Superior temporal gyrus (tissue), 1 donor: ENCODE measurements around the gene CLCF1.

Experiments
- DNase-seq: peaks from one replicate; pipeline ENCODE4 v3.0.0-alpha.2; 2016; ENCODE audit errors: extremely low spot score

Gene CLCF1

DNA sequence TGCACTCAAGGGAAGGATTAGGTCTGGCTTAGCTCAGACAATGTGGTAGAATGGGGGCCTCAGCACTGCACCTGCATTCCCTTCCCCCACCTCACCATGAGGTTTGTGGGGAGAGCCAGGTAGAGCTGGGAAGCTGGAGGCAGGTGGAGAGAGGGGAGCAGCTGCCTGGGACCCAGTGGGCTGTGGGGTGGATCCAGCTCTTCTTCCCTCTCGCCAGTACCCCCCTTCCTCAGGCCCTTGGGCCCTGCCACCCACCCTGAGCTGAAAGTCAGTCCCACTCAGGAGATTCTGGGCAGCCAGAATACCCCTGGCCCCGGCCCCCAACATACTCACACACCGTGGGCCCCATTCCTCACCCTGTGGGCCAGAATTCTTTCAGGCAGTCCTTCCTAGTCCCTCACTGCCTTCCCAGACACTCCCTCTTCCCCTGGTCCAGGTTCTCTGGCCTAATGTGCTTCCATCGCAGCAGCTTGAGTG, 17.0 kb downstream of the CLCF1 start:
- no peak for DNase-seq

DNA sequence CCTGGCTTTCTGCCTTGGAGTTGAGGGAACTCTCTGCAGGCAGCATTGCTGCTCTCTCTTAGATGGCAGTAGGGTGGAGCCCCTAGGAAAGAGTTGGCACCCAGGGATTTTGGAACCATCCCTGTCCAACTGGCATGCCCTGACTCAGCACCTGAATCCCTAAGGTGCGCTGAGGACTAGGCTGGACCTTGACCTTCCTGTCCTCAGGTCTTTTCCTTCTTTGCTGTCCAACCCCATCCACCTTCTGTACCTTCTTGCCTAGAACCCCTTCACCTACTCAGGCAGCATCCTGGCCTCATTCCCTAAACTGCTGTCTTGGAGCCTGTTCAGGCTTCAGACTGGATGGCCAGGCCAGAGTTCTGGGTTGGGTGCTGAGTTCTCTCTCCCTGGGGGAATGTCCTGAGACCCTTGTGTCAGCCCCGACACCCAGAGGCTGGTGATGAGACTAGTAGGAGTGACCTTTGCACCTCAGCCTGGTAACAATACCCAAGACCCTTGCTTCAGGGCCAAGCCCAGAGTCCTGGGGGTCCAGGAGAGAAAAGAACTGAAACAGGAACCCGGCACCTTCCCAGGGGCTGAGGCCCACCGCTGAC, 17.5 kb downstream of the CLCF1 start:
- DNase-seq = no peak

GRCh38 chr11:67355023-67355793, 18.2 kb downstream of the CLCF1 start:
- DNase-seq = no peak

- DNase-seq = no peak
Observed at GRCh38 chr11:67354075-67355022, 19.0 kb downstream of the CLCF1 start.

DNA sequence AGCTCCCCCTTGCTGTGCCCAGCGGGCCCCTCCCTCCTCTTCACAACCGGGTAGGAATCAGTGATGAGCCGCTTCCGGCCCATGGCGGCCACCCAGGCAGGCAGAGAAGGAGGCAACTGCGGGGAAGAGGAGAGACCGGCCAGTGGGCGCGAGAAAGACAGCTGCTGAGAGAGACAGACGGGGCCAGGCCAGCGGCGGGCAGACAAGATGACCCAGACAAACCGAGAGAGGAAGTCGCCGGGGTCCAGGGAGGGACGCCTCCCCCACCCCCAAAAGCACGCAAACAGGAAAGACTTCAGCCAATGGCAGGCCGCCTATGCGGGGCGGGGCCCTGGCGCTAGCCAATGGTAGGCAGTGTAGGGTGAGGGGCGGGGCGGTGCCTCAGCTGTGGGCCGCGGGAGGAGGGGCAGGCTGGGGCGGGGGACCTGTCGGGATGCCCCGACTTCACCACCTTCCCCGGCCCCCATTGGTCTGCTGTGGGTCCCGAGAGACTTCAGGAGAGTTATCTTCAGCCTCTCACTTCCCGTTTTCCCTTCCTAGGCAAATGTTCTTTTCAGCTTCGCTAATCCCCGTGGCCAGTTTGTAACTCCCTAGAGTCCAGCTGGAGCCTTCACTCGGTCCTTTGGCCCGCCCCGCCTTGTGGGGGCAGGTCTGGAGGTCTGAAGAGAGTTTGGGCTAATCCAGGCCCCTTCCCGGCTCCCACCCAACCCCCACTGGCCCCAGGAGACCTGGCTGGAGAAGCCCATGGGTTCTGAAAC, 19.9 kb downstream of the CLCF1 start, which contains the start of gene POLD4:
Gene POLD4 (minus strand): TSS at position 230 of the 758 bp plus-strand sequence. CDS start 147 bp downstream, at position 83.
- peak; percentile 92 for DNase-seq

GRCh38 chr11:67352546-67353316, 20.7 kb downstream of the CLCF1 start:
- DNase-seq = no peak

DNA sequence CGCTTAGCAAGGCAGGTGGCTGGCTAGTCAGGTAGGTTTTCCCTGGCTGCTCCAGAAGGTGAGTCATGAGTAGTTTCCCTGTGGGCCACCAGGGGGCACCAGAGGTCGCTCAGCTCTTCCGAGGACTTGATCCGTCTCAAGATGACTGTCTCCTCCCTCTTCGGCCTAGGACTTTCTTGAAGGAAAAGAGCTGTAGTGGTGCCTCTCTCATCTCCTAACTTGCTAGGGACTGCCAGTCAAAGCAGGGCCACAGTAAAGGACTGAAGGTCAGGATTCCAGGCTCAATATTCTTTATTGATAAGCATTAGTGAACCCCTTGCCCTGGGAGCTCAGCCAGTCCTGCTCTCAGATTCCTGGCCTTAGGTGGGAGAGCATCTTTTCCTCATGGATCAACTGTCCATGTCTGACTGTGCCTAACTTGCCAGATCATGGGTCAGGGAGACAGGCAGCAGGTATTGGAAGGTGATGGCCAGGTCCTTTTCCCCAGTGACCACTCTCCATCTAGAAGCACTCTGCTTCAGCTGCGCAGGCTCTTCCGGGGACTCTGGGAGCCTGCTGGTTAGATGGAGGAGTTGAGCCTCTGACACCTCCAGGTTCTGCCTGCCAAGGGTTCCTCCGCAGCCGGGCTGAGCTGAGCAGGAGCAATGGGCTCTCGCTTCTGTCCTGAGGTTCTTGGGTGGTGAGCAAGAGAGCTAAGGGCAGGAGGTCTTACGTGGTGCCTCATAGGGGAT, 22.0 kb downstream of the CLCF1 start:
- peak; percentile 85 for DNase-seq

DNA sequence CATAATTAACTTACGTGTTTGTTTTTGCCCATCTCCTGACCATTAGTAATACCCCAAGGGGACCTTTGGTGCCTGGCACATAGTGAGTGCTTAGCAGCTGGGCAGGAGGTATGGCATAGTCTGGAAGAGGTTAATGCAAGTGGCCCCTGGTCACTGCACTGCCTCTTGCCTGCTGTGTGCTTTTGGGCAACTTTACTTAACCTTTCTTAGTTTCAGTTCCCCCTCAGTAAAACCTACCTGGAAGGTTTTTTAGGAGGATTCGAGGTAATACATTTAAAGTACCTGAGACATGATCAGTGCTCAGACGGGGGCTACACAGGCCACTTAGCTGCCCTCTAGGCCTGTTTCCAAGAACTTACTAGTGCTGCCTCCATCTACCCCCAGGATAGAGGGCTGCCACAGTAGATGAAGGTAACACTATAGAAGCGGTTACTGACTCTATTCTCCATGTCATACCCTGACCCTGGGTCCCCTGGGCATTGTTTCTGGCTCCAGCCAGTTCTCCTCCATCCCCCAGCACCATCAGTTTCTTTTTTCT, 23.4 kb downstream of the CLCF1 start:
- no peak for DNase-seq

- DNase-seq = no peak
Observed at GRCh38 chr11:67349457-67349856, 23.9 kb downstream of the CLCF1 start.

- no peak for DNase-seq
Observed at GRCh38 chr11:67349036-67349435, 24.4 kb downstream of the CLCF1 start.

GRCh38 chr11:67347964-67348749, 25.2 kb downstream of the CLCF1 start:
- DNase-seq = no peak

GRCh38 chr11:67345920-67346819, 27.2 kb downstream of the CLCF1 start:
- DNase-seq = peak; percentile 49

GRCh38 chr11:67345247-67345919, 28.0 kb downstream of the CLCF1 start:
- no peak for DNase-seq

GRCh38 chr11:67344264-67344663, 29.1 kb downstream of the CLCF1 start:
- no peak for DNase-seq

DNA sequence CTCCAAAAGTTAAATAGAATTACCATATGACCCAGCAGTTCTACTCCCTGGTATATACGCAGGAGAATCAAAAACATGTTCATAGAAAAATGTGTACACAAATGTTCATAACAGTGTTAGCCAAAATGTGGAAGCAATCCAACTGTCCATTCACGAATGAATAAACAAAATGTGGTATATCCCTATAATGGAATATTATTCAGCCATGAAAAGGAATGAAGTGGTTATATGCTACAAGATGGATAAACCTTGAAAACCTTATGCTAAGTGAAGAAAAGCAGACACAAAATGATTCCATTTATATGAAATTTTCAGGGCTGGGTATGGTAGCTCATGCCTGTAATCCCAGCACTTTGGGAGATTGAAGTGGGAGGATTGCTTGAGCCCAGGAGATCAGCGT, 36.1 kb downstream of the CLCF1 start:
- no peak for DNase-seq

DNA sequence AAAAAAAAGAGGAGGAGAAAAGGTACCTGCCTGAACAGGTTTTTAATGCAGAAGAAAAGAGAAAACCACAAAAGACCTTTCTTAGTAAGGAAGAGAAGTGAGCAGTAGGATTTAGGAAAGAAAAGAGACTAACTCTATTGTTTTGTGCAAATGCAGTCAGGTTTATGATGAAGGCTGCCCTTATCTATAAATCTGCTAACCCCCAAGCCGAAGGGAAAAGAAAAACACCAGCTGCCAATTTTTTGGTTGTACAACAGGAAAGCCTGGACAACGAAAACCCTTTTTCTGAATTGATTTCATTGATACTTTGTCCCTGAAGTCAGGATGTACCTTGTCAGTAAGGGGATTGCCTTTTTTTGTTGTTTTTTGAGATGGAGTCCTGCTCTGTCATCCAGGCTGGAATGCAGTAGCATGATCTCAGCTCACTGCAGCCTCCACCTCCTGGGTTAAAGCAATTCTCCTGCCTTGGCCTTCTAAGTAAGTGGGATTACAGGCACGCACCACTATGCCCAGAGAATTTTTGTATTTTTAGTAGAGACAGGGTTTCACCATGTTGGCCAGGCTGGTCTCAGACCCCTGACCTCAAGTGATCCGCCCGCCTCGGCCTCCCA, 41.2 kb downstream of the CLCF1 start:
- no peak for DNase-seq

DNA sequence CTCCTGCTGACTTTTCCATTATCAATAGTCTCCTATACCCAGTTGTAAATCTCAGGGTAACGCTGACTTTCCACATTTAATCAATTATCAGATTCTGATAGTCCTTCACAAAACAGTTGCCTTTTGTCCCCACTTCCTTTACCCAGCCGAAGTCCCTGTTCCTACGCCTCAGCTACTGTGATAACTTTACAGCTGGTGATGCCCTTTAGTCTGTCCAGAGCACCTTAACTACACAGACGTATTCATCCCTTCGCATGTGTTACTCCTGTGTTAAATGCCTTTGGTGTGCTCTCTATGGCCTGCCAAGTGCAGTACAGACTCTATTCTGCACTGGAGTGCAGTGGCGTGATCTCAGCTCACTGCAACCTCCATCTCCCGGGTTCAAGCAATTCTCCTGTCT, 49.9 kb downstream of the CLCF1 start:
- DNase-seq = no peak
